ENCODE results near the gene TTC39A. TPM values are rescaled to one million over a fixed set of nuclear protein-coding genes. Genes with fewer than 3 reads are reported as not detected.

Gene TTC39A
- total RNA-seq, 1 donor: 0.43 TPM

DNA sequence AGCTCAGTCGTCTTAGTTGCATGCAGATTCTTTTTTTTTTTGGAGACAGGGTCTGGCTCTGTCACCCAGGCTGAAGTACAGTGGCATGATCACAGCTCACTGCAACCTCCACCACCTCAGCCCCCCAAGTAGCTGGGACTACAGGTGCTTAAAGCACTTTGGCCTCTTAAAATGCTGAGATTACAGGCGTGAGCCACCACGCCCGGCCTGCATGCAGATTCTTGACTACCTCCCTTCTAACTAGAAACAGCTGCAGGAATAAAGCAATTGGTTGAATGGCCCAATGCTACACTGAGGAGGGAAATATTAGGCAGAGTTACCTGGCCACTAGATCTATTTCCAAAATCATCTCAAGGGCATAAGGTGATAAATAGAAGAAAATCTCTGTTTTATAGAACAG, 29.5 kb upstream of the TTC39A start:
- H3K4me3 ChIP-seq (ENCODE audit: low read depth, low read length): no peak overlapping the region
- TF ChIP-seq, protein P1, sequence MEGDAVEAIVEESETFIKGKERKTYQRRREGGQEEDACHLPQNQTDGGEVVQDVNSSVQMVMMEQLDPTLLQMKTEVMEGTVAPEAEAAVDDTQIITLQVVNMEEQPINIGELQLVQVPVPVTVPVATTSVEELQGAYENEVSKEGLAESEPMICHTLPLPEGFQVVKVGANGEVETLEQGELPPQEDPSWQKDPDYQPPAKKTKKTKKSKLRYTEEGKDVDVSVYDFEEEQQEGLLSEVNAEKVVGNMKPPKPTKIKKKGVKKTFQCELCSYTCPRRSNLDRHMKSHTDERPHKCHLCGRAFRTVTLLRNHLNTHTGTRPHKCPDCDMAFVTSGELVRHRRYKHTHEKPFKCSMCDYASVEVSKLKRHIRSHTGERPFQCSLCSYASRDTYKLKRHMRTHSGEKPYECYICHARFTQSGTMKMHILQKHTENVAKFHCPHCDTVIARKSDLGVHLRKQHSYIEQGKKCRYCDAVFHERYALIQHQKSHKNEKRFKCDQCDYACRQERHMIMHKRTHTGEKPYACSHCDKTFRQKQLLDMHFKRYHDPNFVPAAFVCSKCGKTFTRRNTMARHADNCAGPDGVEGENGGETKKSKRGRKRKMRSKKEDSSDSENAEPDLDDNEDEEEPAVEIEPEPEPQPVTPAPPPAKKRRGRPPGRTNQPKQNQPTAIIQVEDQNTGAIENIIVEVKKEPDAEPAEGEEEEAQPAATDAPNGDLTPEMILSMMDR (IDR thresholded peaks at IDR 0.05; ENCODE audit: insufficient read depth, low read depth, low read length): no peak
- DNase-seq (ENCODE audit: low read depth): no peak

DNA sequence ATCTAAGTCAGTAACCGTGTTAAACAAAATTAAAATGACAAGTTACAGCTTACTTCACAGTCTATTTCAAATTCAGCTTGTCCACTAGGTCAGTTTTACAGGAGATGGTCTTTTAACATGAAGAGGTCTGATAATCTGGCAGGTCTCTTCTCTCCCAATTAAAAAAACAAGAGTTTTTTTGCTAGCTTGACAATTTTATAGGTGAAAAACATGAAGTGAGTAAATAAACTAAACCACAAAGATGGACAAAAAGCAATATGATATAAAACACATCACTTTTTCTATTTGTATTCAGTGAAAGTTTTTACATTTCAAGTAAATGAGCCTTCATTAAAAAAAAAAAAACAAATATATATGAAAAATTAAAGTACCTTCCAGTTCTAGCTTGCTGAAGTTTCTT, 25.0 kb upstream of the TTC39A start:
- no peak overlapping the region for H3K4me3 ChIP-seq (ENCODE audit: low read depth, low read length)
- TF ChIP-seq, protein P1 (IDR thresholded peaks at IDR 0.05; ENCODE audit: insufficient read depth, low read depth, low read length): no peak
- no peak for DNase-seq (ENCODE audit: low read depth)

DNA sequence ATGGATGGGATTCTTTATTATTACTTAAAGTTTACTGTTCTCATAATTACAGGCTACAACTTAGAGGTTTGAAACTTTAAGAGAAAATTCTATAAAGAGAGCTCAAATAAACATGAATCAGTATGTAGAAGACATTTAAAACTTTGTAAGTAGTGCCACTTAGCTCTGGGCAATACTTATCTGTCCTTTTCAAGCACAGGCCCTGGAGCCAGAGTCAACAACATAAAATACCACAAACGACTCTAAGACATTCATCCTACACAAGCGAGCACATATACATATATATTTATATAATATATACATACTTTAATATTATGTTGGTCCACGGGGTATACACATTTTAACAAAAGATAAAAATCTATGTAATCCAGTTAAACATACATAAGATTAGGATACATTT, 24.1 kb upstream of the TTC39A start:
- DNase-seq (ENCODE audit: low read depth): no peak
- TF ChIP-seq, protein P1 (IDR thresholded peaks at IDR 0.05; ENCODE audit: insufficient read depth, low read depth, low read length): no peak
- no peak overlapping the region for H3K4me3 ChIP-seq (ENCODE audit: low read depth, low read length)

DNA sequence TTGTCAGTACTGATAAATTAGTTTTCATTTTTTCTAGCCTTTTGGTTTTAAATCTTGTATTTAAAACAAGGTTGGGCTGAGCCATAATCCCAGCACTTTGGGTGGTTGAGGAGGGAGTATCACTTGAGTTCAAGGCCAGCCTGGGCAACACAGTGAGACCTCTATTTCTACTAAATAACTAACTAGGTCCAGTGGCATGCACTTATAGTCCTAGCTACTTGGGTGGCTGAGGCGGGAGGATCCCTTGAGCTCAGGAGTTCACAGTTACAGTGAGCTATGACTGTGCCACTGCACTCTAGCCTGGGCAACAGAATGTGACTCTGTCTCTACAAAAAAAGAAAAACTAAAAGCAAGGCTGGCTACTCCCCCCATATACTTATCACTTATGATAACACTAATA, 21.5 kb upstream of the TTC39A start:
- H3K4me3 ChIP-seq (ENCODE audit: low read depth, low read length): no peak overlapping the region
- DNase-seq (ENCODE audit: low read depth): no peak
- TF ChIP-seq, protein P1 (IDR thresholded peaks at IDR 0.05; ENCODE audit: insufficient read depth, low read depth, low read length): no peak

DNA sequence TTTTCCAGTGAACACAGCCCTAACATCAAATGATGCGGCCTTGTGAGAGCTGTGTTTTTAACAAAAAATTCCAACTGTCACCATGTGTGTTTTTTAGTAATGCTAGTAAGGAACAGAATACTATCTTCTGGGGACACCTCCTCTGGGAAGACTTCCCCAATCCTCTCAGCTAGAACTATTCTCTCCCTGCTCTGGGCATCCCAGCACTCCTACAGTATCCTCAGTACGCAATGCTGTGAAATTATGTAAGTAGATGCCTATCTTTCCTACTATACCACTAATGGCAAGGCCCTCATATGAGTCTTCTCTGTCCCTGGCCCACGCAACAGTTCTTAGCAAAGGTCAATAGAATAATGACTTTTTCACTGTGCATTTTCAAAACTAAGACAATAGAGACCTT, 19.5 kb upstream of the TTC39A start:
- TF ChIP-seq, protein P1 (IDR thresholded peaks at IDR 0.05; ENCODE audit: insufficient read depth, low read depth, low read length): no peak
- no peak for DNase-seq (ENCODE audit: low read depth)
- no peak overlapping the region for H3K4me3 ChIP-seq (ENCODE audit: low read depth, low read length)

DNA sequence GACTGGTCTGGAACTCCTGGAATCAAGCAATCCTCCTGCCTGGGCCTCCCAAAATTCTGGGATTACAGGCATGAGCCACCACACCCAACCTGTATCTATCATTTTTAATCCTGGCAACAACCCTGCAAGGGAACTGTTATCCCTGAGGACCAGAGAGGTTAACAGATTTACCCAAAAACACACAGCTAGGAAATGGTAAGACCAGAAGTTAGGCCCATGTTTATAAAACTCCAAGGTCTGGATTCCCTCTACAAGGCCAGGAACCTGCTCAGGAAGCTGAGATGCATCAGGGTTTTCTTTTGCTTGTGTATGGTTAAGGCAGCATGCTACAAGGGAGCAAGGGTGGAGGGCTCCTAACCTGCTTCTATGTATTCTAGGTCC, 17.8 kb upstream of the TTC39A start:
- H3K4me3 ChIP-seq (ENCODE audit: low read depth, low read length): no peak overlapping the region
- TF ChIP-seq, protein P1 (IDR thresholded peaks at IDR 0.05; ENCODE audit: insufficient read depth, low read depth, low read length): no peak

DNA sequence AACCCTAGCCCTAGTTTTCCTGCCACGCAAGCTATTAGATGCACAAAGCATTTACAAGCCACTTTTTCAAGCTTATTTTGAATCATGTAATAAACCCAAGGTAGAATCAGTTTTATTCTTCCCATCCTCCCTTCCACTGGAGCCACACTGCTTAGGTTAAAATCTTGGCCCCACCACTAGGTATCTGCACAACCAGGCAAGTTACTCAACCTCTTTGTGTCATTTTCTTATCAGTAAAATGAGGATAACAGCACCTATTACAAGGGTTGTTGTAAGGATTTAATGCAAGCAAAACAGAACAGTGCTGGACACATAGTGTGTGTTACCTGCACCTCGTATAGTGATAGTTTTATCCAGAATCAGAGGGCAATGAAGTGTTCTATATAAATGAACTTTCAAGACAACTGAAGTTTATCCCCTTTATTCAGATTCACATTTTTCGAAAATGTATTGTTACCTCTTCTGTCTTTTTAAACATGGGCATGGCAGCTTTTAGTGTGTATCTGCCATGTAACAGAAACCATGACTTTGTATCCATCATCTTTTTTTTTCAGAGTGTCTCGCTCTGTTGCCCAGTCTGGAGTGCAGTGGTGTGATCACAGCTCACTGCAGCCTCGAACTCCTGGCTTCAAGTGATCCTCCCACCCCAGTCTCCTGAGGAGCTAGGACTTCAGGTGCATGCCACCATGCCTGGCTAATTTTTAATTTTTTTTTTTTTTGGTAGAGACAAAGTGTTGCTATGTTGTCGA, 17.2 kb upstream of the TTC39A start:
- no peak overlapping the region for H3K4me3 ChIP-seq (ENCODE audit: low read depth, low read length)
- no peak for DNase-seq (ENCODE audit: low read depth)
- TF ChIP-seq, protein P1 (IDR thresholded peaks at IDR 0.05; ENCODE audit: insufficient read depth, low read depth, low read length): no peak

More for the DNA sequence above, 17.8 kb upstream of the TTC39A start:
- no peak for DNase-seq (ENCODE audit: low read depth)

Data from fibroblast of villous mesenchyme (primary cell).